Mesendoderm (in vitro differentiated cells): Measurements from ENCODE around the gene RFXAP.

ENCODE experiments used
- DNase-seq: peaks from one replicate; pipeline ENCODE4 v3.0.0; 2013
- H2AK5ac ChIP-seq: 2 replicates; pipeline ENCODE4 v1.6.1; 2013; ENCODE audit warnings: low read length, inconsistent platforms
- H2BK120ac ChIP-seq: 2 replicates; pipeline ENCODE4 v1.6.1; 2013; ENCODE audit warnings: low read depth, mild to moderate bottlenecking, low read length, moderate library complexity, mixed read lengths
- H2BK15ac ChIP-seq: replicated peaks from 2 replicates; pipeline ENCODE4 v1.6.1; 2013; ENCODE audit warnings: low read depth, mild to moderate bottlenecking, moderate library complexity
- H2BK5ac ChIP-seq: 2 replicates; pipeline ENCODE4 v1.6.1; 2013; ENCODE audit warnings: low read length, inconsistent platforms
- H3K18ac ChIP-seq: 2 replicates; pipeline ENCODE4 v1.6.1; 2013; ENCODE audit warnings: mild to moderate bottlenecking, low read length, mixed read lengths
- H3K23ac ChIP-seq: one replicate; pipeline ENCODE4 v1.6.1; 2013; ENCODE audit warnings: low read length
- H3K27ac ChIP-seq: 2 replicates; pipeline ENCODE4 v1.5.1; 2013; ENCODE audit warnings: low read depth, mild to moderate bottlenecking, inconsistent platforms, low read length, moderate library complexity
- H3K27me3 ChIP-seq: 2 replicates; pipeline ENCODE4 v1.6.1; 2013; ENCODE audit warnings: low read length, control low read depth, mild to moderate bottlenecking, inconsistent platforms; ENCODE audit not compliant: insufficient read depth, poor library complexity
- H3K36me3 ChIP-seq: 2 replicates; pipeline ENCODE4 v1.6.1; 2013; ENCODE audit warnings: low read length, inconsistent platforms; ENCODE audit not compliant: control insufficient read depth, insufficient read depth
- H3K4ac ChIP-seq: one replicate; pipeline ENCODE4 v1.6.1; 2013; ENCODE audit warnings: low read depth, mild to moderate bottlenecking, low read length, moderate library complexity
- H3K4me1 ChIP-seq: 2 replicates; pipeline ENCODE4 v1.6.1; 2013; ENCODE audit warnings: low read depth, low read length, inconsistent platforms; ENCODE audit not compliant: control insufficient read depth
- H3K4me2 ChIP-seq: 2 replicates; pipeline ENCODE4 v1.6.1; 2013; ENCODE audit warnings: low read length
- H3K4me3 ChIP-seq: 2 replicates; pipeline ENCODE4 v1.5.1; 2013; ENCODE audit warnings: mild to moderate bottlenecking, low read length
- H3K56ac ChIP-seq: one replicate; pipeline ENCODE4 v1.6.1; 2013; ENCODE audit warnings: low read length
- H3K79me1 ChIP-seq: 2 replicates; pipeline ENCODE4 v1.6.1; 2013; ENCODE audit warnings: low read length, inconsistent platforms
- H3K79me2 ChIP-seq: 2 replicates; pipeline ENCODE4 v1.6.1; 2013; ENCODE audit warnings: mild to moderate bottlenecking, low read length; ENCODE audit not compliant: control insufficient read depth, insufficient read depth
- H3K9ac ChIP-seq: 2 replicates; pipeline ENCODE4 v1.6.1; 2013; ENCODE audit warnings: low read length, inconsistent platforms
- H4K5ac ChIP-seq: one replicate; pipeline ENCODE4 v1.6.1; 2013; ENCODE audit warnings: low read length
- H4K8ac ChIP-seq: one replicate; pipeline ENCODE4 v1.6.1; 2013; ENCODE audit warnings: low read depth, mild to moderate bottlenecking, control low read depth, low read length, moderate library complexity
- WGBS: extraction: QIAGEN DNeasy Blood & Tissue Kit; methylation state at CpG from one replicate; pipeline ENCODE4 v1.1.7; 2013; ENCODE audit warnings: low lambda C conversion rate, missing lambda C conversion rate; ENCODE audit not compliant: insufficient coverage; ENCODE audit errors: extremely low coverage; 5-methylcytosine and 5-hydroxymethylcytosine counted together

RFXAP gene

DNA sequence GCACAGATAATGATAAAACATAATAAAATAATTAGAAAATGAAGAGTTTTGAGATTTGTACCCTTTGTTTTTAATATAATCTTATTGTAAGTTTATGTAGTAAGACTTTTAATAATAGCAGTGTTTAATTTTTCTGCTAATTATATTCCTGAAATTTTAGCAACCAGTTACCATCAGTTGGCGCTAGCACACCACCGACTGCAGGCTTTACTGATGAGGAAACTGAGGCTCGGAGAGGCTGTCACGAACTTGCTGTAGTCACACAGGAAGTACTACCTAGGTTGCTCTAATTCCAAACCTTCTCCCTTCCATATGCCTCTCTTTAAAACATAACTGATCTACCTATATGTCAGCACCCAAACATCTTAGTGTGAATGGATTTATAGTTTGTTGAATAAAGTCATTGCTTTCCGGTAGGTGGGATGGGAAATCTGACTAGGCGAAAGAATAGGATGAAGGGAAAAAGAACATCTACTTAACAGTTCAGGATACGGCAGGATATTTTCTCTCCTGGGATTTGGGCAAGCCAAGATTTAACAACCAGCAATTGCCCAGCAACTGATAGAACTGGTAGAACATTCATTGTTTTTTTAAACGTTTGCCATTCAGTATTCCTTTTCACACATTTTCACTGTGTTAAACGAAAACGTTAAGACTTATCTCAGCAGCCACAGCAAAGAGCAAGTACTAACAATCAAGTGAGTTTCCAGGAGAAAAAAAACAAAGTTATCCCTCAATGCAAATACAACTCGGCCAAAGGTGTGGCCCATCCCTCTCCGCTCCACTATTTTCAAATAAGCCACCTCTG is 822 bp upstream of the RFXAP start:
- Histone ChIP-seq H3K56ac (peak overlapping the region; percentile 89), H3K4me2 (peak overlapping the region; percentile 95), H3K23ac (no peak overlapping the region), H2AK5ac (no peak overlapping the region), H3K36me3 (no peaks in the 10 kb centered on the region), H3K4me3 (peak overlapping the region; percentile 54), H3K79me1 (peaks cover 7% of the 10 kb centered on the region), H2BK5ac (no peak overlapping the region), H3K9ac (peak overlapping the region; percentile 64), H3K18ac (no peak overlapping the region), H4K8ac (no peak overlapping the region), H4K5ac (no peak overlapping the region), H2BK15ac (no peak overlapping the region), H3K27me3 (no peaks in the 10 kb centered on the region), H2BK120ac (no peak overlapping the region), H3K4me1 (peaks cover 6% of the 10 kb centered on the region), H3K4ac (no peak overlapping the region), H3K79me2 (peaks cover 5% of the 10 kb centered on the region), H3K27ac (peak overlapping the region; percentile 55)
- no CpG with 5 or more reads among the region's 12 CpGs for WGBS
- DNase-seq: no peak

- peak; percentile 56 for DNase-seq
- WGBS: no CpG with 5 or more reads among the region's 20 CpGs
Measured at GRCh38 chr13:36819739-36820090, 693 bp downstream of the RFXAP start.

DNA sequence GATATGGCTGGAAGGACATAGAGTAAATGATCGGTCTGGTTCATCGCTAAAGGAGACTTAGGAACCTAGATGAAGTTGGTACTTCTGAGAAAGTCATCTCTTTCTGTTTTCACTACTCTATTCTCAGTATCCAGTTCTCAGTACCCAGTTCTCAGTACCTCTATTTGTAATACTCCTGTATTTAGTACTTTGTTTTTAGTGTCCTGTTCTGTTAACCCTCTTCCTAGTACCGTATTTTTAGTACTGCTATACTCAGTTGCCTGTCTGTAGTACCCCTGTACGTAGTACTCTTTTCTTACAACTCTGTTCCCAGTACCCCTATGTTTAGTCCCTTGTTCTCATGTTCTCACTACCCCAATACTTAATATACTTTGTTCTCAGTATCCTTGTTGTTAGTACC is 1.2 kb downstream of the RFXAP start:
- no CpG with 5 or more reads among the region's 4 CpGs for WGBS
- DNase-seq: no peak
- Histone ChIP-seq H2BK120ac (no peak overlapping the region), H3K4me3 (no peak overlapping the region), H4K5ac (no peak overlapping the region), H3K79me2 (peaks cover 5% of the 10 kb centered on the region), H3K18ac (no peak overlapping the region), H3K23ac (no peak overlapping the region), H3K27ac (no peak overlapping the region), H3K4me1 (peaks cover 9% of the 10 kb centered on the region), H3K9ac (peak overlapping the region; percentile 89), H3K4me2 (peak overlapping the region; percentile 56), H3K79me1 (peaks cover 7% of the 10 kb centered on the region), H3K56ac (peak overlapping the region; percentile 95), H3K4ac (no peak overlapping the region), H4K8ac (no peak overlapping the region), H3K36me3 (no peaks in the 10 kb centered on the region), H3K27me3 (no peaks in the 10 kb centered on the region), H2AK5ac (no peak overlapping the region), H2BK5ac (no peak overlapping the region), H2BK15ac (no peak overlapping the region)

More at GRCh38 chr13:36819739-36820090, 693 bp downstream of the RFXAP start:
- Histone ChIP-seq H3K9ac (peak overlapping the region; percentile 89), H2BK15ac (no peak overlapping the region), H3K4me2 (peak overlapping the region; percentile 56), H3K4me1 (peaks cover 6% of the 10 kb centered on the region), H3K56ac (peak overlapping the region; percentile 95), H3K79me1 (peaks cover 7% of the 10 kb centered on the region), H4K5ac (no peak overlapping the region), H2BK120ac (no peak overlapping the region), H3K18ac (peak overlapping the region; percentile 25), H3K79me2 (peaks cover 5% of the 10 kb centered on the region), H2BK5ac (no peak overlapping the region), H2AK5ac (no peak overlapping the region), H3K36me3 (no peaks in the 10 kb centered on the region), H3K4ac (no peak overlapping the region), H3K27ac (no peak overlapping the region), H4K8ac (no peak overlapping the region), H3K4me3 (peak overlapping the region; percentile 80), H3K27me3 (no peaks in the 10 kb centered on the region), H3K23ac (peak overlapping the region; percentile 7)

DNA sequence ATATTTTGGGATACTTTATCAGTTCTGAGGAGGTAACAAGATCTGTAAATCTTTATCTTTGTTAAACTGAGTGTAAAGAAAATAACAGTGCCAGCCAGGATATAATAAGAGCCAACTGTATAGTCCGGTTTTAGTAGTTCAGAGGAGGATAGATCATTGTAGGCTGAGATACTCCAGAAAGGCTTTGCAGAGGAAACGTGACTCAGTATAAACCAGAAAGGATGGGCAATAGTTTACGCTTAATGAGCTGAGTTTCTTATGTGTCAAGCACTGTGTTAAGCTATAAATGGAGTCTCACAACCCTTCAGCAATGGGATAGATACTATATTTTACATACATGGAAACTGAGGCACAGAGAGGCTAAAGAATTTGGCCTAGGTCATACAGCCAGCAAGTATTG is 3.8 kb downstream of the RFXAP start:
- no peak overlapping the region for H3K4ac ChIP-seq
- no peak overlapping the region for H3K23ac ChIP-seq
- H3K18ac ChIP-seq: no peak overlapping the region
- no peaks in the 10 kb centered on the region for H3K36me3 ChIP-seq
- H2BK5ac ChIP-seq: no peak overlapping the region
- no CpG with 5 or more reads among the region's 3 CpGs for WGBS
- H4K8ac ChIP-seq: no peak overlapping the region
- no peak overlapping the region for H3K9ac ChIP-seq
- H3K79me2 ChIP-seq: peaks cover 5% of the 10 kb centered on the region
- no peak overlapping the region for H3K4me2 ChIP-seq
- H2BK15ac ChIP-seq: no peak overlapping the region
- no peak overlapping the region for H3K56ac ChIP-seq
- H2BK120ac ChIP-seq: no peak overlapping the region
- H2AK5ac ChIP-seq: no peak overlapping the region
- H3K79me1 ChIP-seq: peaks cover 7% of the 10 kb centered on the region
- H4K5ac ChIP-seq: no peak overlapping the region
- H3K27ac ChIP-seq: no peak overlapping the region
- no peak overlapping the region for H3K4me3 ChIP-seq
- H3K27me3 ChIP-seq: no peaks in the 10 kb centered on the region
- DNase-seq: no peak
- peaks cover 9% of the 10 kb centered on the region for H3K4me1 ChIP-seq

- no peak overlapping the region for H3K18ac ChIP-seq
- H3K27me3 ChIP-seq: no peaks in the 10 kb centered on the region
- H2BK120ac ChIP-seq: no peak overlapping the region
- no peak overlapping the region for H3K27ac ChIP-seq
- no peak overlapping the region for H4K5ac ChIP-seq
- H3K4me3 ChIP-seq: no peak overlapping the region
- no peak for DNase-seq
- H3K79me2 ChIP-seq: no peaks in the 10 kb centered on the region
- no peaks in the 10 kb centered on the region for H3K79me1 ChIP-seq
- H3K4ac ChIP-seq: no peak overlapping the region
- no peak overlapping the region for H3K56ac ChIP-seq
- no peak overlapping the region for H3K23ac ChIP-seq
- H3K4me1 ChIP-seq: peaks cover 4% of the 10 kb centered on the region
- H3K36me3 ChIP-seq: no peaks in the 10 kb centered on the region
- H4K8ac ChIP-seq: no peak overlapping the region
- no peak overlapping the region for H3K4me2 ChIP-seq
- no peak overlapping the region for H2BK5ac ChIP-seq
- WGBS: no CpG with 5 or more reads among the region's 1 CpG
- H3K9ac ChIP-seq: no peak overlapping the region
- no peak overlapping the region for H2AK5ac ChIP-seq
- no peak overlapping the region for H2BK15ac ChIP-seq
Measured at GRCh38 chr13:36829753-36830152, 10.7 kb downstream of the RFXAP start.

- Histone ChIP-seq H3K4me2 (no peak overlapping the region), H3K23ac (no peak overlapping the region), H3K18ac (no peak overlapping the region), H3K4ac (no peak overlapping the region), H2BK15ac (no peak overlapping the region), H3K56ac (no peak overlapping the region), H3K9ac (no peak overlapping the region), H4K5ac (no peak overlapping the region), H3K79me1 (no peaks in the 10 kb centered on the region), H4K8ac (no peak overlapping the region), H2BK5ac (no peak overlapping the region), H3K36me3 (no peaks in the 10 kb centered on the region), H2AK5ac (no peak overlapping the region), H3K4me1 (no peaks in the 10 kb centered on the region), H3K27ac (no peak overlapping the region), H3K79me2 (no peaks in the 10 kb centered on the region), H3K27me3 (no peaks in the 10 kb centered on the region), H3K4me3 (no peak overlapping the region), H2BK120ac (no peak overlapping the region)
- DNase-seq: no peak
- no CpG with 5 or more reads among the region's 3 CpGs for WGBS
Measured at GRCh38 chr13:36831291-36831690, 12.3 kb downstream of the RFXAP start.
